GM12875 (cell line): ENCODE data around the gene FSTL4.

Source experiments
- H3K4me3 ChIP-seq: one replicate; pipeline ENCODE4 v1.5.1; 2011; ENCODE audit warnings: low read depth, low read length, control low read depth
- TF ChIP-seq, protein P1 (sequence below): IDR thresholded peaks from 2 replicates; pipeline ENCODE4 v1.5.1; 2011; ENCODE audit warnings: low read depth, mild to moderate bottlenecking, control low read depth, inconsistent platforms, low read length, moderate library complexity, borderline replicate concordance; ENCODE audit not compliant: insufficient read depth

Gene FSTL4

DNA sequence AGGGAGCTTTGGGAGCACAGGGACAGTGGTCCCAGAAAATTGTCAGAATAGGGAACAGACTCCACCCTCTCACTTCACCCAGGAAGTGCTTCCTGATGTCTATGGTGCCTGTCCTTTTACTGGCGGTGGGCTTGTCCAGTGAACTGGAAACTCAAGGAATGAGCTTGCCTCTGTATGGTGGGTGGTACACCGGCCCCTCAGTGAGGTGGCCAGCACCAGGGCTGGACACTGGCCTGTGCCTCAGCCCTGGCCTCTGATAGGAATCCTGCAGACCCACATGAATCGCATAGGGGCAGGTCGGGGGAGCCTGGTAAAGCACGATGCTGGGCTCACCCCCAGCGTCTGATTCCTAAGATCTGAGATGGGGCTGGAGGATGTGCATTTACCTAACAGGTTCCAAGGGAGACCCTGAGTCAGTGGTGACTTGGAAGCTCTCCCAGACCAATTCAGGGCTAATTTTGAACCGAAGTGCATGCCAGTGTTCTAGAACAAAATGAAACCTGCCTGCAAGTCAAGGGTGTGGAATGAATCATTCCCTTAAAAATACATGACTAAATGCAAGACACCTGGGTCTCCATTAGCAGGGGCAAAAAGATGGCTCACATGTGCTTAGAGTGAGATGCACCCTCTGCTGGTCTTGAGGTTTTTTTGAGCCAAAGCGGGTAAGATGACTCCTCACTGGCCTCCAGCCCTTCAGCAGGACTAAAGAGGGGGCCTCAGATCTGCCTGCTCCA lies 382.2 kb downstream of the FSTL4 start:
- TF ChIP-seq, protein P1, sequence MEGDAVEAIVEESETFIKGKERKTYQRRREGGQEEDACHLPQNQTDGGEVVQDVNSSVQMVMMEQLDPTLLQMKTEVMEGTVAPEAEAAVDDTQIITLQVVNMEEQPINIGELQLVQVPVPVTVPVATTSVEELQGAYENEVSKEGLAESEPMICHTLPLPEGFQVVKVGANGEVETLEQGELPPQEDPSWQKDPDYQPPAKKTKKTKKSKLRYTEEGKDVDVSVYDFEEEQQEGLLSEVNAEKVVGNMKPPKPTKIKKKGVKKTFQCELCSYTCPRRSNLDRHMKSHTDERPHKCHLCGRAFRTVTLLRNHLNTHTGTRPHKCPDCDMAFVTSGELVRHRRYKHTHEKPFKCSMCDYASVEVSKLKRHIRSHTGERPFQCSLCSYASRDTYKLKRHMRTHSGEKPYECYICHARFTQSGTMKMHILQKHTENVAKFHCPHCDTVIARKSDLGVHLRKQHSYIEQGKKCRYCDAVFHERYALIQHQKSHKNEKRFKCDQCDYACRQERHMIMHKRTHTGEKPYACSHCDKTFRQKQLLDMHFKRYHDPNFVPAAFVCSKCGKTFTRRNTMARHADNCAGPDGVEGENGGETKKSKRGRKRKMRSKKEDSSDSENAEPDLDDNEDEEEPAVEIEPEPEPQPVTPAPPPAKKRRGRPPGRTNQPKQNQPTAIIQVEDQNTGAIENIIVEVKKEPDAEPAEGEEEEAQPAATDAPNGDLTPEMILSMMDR = no peak
- H3K4me3 ChIP-seq = no peak overlapping the region

- TF ChIP-seq, protein P1 = no peak
- H3K4me3 ChIP-seq = no peak overlapping the region
These were observed 384.0 kb downstream of the FSTL4 start for GRCh38 chr5:133228316-133228715.

GRCh38 chr5:133227897-133228296 lies 384.4 kb downstream of the FSTL4 start:
- no peak overlapping the region for H3K4me3 ChIP-seq

GRCh38 chr5:133227082-133227481 lies 385.3 kb downstream of the FSTL4 start:
- H3K4me3 ChIP-seq = no peak overlapping the region
- TF ChIP-seq, protein P1 = no peak

More at GRCh38 chr5:133227897-133228296, 384.4 kb downstream of the FSTL4 start:
- TF ChIP-seq, protein P1 = no peak

DNA sequence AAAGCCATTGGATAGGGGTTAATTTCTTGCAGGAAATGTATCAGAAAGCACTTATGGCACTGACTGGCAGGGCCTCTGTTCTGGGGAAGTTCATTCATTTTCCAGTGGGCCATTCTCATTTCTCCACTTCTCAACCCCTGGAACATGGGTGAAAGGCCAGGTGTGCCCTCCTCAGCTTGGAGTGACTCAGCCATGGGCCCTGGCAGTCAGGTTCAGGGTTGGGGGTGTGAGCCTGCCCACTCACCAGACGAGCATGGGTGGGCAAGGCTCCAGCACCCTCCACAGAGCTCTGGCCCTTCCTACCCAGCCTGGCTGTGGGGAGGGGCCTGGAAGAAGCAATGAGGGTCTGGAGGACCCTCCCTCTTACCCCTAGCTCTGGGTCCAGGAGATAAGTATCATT lies 386.2 kb downstream of the FSTL4 start:
- H3K4me3 ChIP-seq = no peak overlapping the region
- TF ChIP-seq, protein P1 = no peak

DNA sequence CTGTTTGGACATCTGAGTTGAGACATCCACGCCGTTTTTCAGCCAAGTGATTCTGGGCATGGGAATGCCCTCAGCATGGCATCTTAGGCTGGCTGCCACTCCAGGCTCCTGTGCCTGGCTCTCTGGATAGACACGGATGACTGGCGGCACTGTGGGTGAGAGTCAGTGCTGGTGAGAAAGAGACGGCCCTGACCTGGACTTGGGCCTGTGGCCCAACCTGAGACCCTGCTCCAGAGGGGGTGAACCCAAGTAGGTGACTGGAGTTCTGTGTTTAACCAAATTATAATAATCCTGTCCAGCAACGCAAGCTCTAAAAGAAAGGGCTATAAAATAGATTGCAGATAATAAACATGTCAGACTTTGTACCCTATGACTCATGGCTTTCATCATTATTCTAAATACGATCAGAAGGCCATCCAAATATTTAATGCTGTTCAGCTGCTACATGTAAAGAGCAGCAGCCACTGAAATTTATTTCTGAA lies 386.6 kb downstream of the FSTL4 start:
- TF ChIP-seq, protein P1 = no peak
- H3K4me3 ChIP-seq = no peak overlapping the region

- no peak overlapping the region for H3K4me3 ChIP-seq
- TF ChIP-seq, protein P1 = no peak
These were observed 389.4 kb downstream of the FSTL4 start for GRCh38 chr5:133222979-133223378.
